ENCODE results near the gene MMP25. TPM values are rescaled to one million over a fixed set of nuclear protein-coding genes. Genes with fewer than 3 reads are reported as not detected.
A peak's percentile ranks its signal among the peaks of the same experiment; 100 is the strongest.

MMP25 gene
- total RNA-seq, 1 experiment from 2014 or later, result 0.11 TPM

DNA sequence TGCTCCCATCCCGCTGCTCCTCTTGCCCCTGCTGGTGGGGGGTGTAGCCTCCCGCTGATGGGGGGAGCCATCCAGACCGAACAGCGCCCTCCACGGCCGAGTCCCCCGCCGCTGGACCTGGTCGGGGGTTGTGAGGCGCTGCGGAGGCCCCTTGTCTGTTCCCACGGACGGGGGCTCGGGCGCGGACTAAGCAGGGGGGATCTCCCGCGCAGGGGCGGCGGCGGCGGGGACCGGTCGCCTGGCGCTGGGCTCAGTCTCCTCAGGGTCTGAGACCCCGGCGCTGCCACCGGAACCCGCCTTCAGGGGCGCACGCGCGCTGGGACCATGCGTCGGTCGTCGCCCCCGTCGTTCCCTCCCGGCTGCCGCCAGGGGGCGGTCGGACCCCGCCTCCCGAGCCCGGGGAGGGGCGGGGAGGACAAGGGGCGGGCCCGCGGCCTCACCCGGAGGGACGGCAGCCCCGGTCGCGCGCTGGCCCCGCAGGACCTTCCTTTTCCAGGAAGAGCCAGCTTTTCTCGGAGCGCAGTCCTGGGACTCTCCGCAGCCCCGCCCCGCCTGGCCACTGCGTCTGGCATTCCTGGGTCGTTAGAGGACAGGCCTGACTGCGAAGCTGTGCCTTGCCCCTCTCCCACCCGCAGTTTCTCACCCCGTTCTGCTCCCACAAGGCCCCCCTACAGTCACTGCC lies 12.8 kb downstream of the MMP25 start:
- Histone ChIP-seq H3K27me3 (replicated peaks; ENCODE audit: control insufficient read depth, insufficient read depth, low read length) (no peaks in the 10 kb centered on the region), H3K36me3 (ENCODE audit: control insufficient read depth, insufficient read depth, low read length) (no peaks in the 10 kb centered on the region), H3K4me3 (ENCODE audit: low read depth, low read length) (peak overlapping the region; percentile 91), H3K9me3 (no peaks in the 10 kb centered on the region), H3K4me1 (peaks cover 15% of the 10 kb centered on the region)
- POLR2A ChIA-PET, result interaction anchor here (0.6 to 1.1 kb wide), 4 partner anchors 36 to 76 kb away, joined by 3 to 11 read pairs (median 6); partner anchors contain the start of gene ZNF213
- TF ChIP-seq, protein P1, sequence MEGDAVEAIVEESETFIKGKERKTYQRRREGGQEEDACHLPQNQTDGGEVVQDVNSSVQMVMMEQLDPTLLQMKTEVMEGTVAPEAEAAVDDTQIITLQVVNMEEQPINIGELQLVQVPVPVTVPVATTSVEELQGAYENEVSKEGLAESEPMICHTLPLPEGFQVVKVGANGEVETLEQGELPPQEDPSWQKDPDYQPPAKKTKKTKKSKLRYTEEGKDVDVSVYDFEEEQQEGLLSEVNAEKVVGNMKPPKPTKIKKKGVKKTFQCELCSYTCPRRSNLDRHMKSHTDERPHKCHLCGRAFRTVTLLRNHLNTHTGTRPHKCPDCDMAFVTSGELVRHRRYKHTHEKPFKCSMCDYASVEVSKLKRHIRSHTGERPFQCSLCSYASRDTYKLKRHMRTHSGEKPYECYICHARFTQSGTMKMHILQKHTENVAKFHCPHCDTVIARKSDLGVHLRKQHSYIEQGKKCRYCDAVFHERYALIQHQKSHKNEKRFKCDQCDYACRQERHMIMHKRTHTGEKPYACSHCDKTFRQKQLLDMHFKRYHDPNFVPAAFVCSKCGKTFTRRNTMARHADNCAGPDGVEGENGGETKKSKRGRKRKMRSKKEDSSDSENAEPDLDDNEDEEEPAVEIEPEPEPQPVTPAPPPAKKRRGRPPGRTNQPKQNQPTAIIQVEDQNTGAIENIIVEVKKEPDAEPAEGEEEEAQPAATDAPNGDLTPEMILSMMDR (IDR thresholded peaks at IDR 0.05; ENCODE audit: insufficient read depth in 1 of 2, low read depth in 1 of 2, low read length in 1 of 2, severe bottlenecking in 1 of 2, unreplicated experiment in 1 of 2), result peak; percentile 70 to 93
- H3K9me3 Mint-ChIP-seq (ENCODE audit: unreplicated experiment), result no peaks in the 10 kb centered on the region
- H3K4me3 Mint-ChIP-seq (ENCODE audit: unreplicated experiment), result peak overlapping the region; percentile 81
- CTCF ChIA-PET, result interaction anchor here (0.6 to 2.7 kb wide), 21 partner anchors 12 to 100 kb away, joined by 3 to 44 read pairs (median 5); partner anchors contain the start of genes MMP25, TNFRSF12A, ZNF205 and ZNF213
- no peaks in the 10 kb centered on the region for H3K36me3 Mint-ChIP-seq (ENCODE audit: insufficient read depth, unreplicated experiment)
- peak overlapping the region; percentile 90 for H3K27ac Mint-ChIP-seq (ENCODE audit: unreplicated experiment)
- H3K4me1 Mint-ChIP-seq (ENCODE audit: low read depth, unreplicated experiment), result no peaks in the 10 kb centered on the region
- DNase-seq, result peak; percentile 94 to 95
- H3K27me3 Mint-ChIP-seq (ENCODE audit: insufficient read depth, unreplicated experiment), result no peaks in the 10 kb centered on the region
- no TSS peak for BruUV-seq (replicated peaks)
- intact Hi-C loops (cut with micrococcal nuclease; ENCODE audit: unreplicated experiment), result loop anchor here (1.0 to 2.0 kb wide), 3 partner anchors 48 to 70 kb away; no protein-coding TSS in a partner anchor

DNA sequence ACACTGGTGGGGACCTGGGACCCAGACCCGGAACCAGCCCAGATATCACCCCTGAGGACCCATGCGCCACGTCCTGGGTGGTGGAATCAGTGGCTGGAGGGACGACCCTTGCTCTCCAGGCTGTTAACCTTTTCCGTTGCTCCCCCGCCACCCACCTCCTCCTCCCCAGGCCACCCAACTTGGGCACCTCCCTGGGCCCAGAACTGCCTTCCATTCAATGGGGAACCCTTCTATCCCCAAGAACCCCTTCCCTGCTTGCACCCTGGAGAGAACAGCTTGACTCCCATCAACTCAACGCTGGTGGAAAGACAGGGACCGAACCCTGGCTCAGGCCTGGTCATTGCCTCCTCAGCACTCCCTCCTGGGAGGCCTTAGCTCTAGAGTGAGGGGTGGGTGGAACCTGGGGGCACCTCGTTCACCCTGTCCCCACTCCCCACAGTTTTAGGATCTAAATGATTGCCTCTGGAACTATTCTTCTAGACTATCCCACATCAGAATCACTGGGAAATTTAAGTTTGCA lies 13.4 kb downstream of the MMP25 start:
- Histone ChIP-seq H3K9me3 (no peaks in the 10 kb centered on the region), H3K4me3 (ENCODE audit: low read depth, low read length) (peak overlapping the region; percentile 91), H3K36me3 (ENCODE audit: control insufficient read depth, insufficient read depth, low read length) (no peaks in the 10 kb centered on the region), H3K27me3 (replicated peaks; ENCODE audit: control insufficient read depth, insufficient read depth, low read length) (no peaks in the 10 kb centered on the region), H3K4me1 (peaks cover 21% of the 10 kb centered on the region)
- H3K27ac Mint-ChIP-seq (ENCODE audit: unreplicated experiment), result peak overlapping the region; percentile 90
- peak overlapping the region; percentile 81 for H3K4me3 Mint-ChIP-seq (ENCODE audit: unreplicated experiment)
- no peaks in the 10 kb centered on the region for H3K27me3 Mint-ChIP-seq (ENCODE audit: insufficient read depth, unreplicated experiment)
- ChIA-PET CTCF (interaction anchor here (0.6 to 2.7 kb wide), 13 partner anchors 14 to 98 kb away, joined by 3 to 44 read pairs (median 6); partner anchors contain the start of genes TNFRSF12A, ZNF205, ZNF213 and ZSCAN10), POLR2A (interaction anchor here (1.1 kb wide), 1 partner anchor 75 kb away, joined by 5 read pairs; the partner anchor contains the start of gene ZNF213)
- TF ChIP-seq, protein P1 (IDR thresholded peaks at IDR 0.05; ENCODE audit: insufficient read depth in 1 of 2, low read depth in 1 of 2, low read length in 1 of 2, severe bottlenecking in 1 of 2, unreplicated experiment in 1 of 2), result no peak
- BruUV-seq (replicated peaks), result TSS peak; percentile 86
- no peaks in the 10 kb centered on the region for H3K4me1 Mint-ChIP-seq (ENCODE audit: low read depth, unreplicated experiment)
- DNase-seq, result no peak
- H3K9me3 Mint-ChIP-seq (ENCODE audit: unreplicated experiment), result no peaks in the 10 kb centered on the region
- H3K36me3 Mint-ChIP-seq (ENCODE audit: insufficient read depth, unreplicated experiment), result no peaks in the 10 kb centered on the region
- intact Hi-C loops (cut with micrococcal nuclease; ENCODE audit: unreplicated experiment), result loop anchor here (1.0 to 2.0 kb wide), 3 partner anchors 47 to 70 kb away; no protein-coding TSS in a partner anchor

DNA sequence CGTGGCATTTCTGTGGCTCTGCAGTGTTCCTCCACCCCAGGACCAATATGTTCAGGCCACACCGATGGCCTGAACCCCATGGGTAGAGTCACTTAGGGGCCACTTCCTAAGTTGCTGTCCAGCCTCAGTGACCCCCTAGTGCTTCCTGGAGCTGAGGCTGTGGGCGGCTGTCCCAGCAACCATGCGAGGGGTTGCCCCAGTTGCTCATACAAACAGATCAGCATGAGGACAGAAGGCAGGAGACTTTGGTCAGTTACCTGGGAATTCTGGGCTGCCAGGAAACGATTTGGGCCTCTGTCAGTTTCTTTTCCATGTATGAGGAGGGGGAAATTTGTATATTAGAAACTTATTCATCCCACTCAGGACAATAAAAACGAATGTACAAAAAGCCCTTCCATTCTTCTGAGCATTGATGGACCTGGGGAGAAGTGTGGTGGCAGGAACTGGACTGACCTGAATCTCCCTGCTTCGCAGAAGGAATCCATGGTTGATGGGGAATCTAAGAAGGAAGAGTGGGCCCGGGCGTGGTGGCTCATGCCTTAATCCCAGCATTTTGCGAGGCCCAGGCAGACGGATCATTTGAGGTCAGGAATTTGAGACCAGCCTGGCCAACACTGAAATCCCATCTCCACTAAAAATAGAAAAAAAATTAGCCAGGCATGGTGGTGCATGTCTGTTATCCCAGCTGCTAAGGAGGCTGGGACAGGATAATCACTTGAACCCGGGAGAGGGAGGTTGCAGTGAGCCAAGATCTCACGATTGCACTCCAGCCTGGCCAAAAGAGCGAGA lies 14.2 kb downstream of the MMP25 start:
- Histone ChIP-seq H3K4me3 (ENCODE audit: low read depth, low read length) (no peak overlapping the region), H3K27me3 (replicated peaks; ENCODE audit: control insufficient read depth, insufficient read depth, low read length) (no peaks in the 10 kb centered on the region), H3K9me3 (no peaks in the 10 kb centered on the region), H3K4me1 (peaks cover 23% of the 10 kb centered on the region), H3K36me3 (ENCODE audit: control insufficient read depth, insufficient read depth, low read length) (no peaks in the 10 kb centered on the region)
- no peak overlapping the region for H3K4me3 Mint-ChIP-seq (ENCODE audit: unreplicated experiment)
- peaks cover 5% of the 10 kb centered on the region for H3K36me3 Mint-ChIP-seq (ENCODE audit: insufficient read depth, unreplicated experiment)
- TF ChIP-seq, protein P1 (IDR thresholded peaks at IDR 0.05; ENCODE audit: insufficient read depth in 1 of 2, low read depth in 1 of 2, low read length in 1 of 2, severe bottlenecking in 1 of 2, unreplicated experiment in 1 of 2), result no peak
- peak overlapping the region; percentile 90 for H3K27ac Mint-ChIP-seq (ENCODE audit: unreplicated experiment)
- no TSS peak for BruUV-seq (replicated peaks)
- no peaks in the 10 kb centered on the region for H3K27me3 Mint-ChIP-seq (ENCODE audit: insufficient read depth, unreplicated experiment)
- ChIA-PET CTCF (interaction anchor here (0.6 to 2.7 kb wide), 2 partner anchors 68 to 71 kb away, joined by 7 to 44 read pairs; no protein-coding TSS in a partner anchor), POLR2A (no interaction called here)
- H3K9me3 Mint-ChIP-seq (ENCODE audit: unreplicated experiment), result no peaks in the 10 kb centered on the region
- intact Hi-C loops (cut with micrococcal nuclease; ENCODE audit: unreplicated experiment), result no loop called here
- DNase-seq, result no peak
- H3K4me1 Mint-ChIP-seq (ENCODE audit: low read depth, unreplicated experiment), result no peaks in the 10 kb centered on the region
